NCI-H524 (cell line): ENCODE results near the gene MXD3.
"Not testable (repeated sequence)": the region's sequence is repeated elsewhere in the genome, so short reads cannot be mapped to it uniquely, and the experiment has no call there.

Source experiments
- DNase-seq, 2 experiments: peaks; one replicate each; lab custom pipeline; 2025; lab: John Stamatoyannopoulos, UW

MXD3 gene

DNA sequence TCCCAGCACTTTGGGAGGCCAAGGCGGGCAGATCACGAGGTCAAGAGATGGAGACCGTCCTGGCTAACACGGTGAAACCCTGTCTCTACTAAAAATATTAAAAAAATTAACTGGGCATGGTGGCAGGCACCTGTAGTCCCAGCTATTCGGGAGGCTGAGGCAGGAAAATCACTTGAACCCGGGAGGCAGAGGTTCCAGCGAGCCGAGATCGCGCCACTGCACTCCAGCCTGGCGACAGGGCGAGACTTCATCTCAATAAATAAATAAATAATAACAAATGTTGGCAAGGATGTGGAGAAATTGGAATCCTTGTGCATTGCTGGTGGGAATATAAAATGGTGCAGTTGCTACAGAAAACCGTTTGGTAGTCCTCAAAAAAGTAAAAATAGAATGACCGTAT is 31.3 kb upstream of the MXD3 start:
- DNase-seq, result not testable (repeated sequence)

DNA sequence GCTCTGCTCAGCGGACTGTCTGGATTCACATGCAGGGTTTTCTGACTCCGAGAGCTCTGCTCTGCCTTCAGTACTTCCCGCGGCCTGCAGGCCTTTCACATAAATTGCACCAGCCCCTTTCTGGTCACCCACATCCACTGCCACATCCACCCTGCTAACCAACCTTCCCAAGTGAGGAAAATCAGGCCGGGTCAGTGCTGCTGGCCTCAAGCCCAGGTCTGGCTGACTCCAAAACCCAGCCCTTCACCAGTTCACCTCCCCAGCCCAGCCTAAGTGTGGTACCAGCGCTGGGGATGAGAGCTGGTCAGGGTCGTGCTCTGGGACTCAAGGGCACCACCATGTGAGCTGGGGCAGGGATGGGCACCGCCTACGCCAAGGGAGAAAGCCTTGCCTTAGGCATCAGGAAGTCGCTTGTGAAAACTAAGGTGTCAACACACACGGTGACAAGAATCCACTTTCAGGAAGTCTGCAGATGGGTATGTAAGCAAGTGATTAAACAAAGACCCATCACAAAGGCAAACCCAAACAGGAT is 27.5 kb upstream of the MXD3 start:
- no peak for DNase-seq

DNA sequence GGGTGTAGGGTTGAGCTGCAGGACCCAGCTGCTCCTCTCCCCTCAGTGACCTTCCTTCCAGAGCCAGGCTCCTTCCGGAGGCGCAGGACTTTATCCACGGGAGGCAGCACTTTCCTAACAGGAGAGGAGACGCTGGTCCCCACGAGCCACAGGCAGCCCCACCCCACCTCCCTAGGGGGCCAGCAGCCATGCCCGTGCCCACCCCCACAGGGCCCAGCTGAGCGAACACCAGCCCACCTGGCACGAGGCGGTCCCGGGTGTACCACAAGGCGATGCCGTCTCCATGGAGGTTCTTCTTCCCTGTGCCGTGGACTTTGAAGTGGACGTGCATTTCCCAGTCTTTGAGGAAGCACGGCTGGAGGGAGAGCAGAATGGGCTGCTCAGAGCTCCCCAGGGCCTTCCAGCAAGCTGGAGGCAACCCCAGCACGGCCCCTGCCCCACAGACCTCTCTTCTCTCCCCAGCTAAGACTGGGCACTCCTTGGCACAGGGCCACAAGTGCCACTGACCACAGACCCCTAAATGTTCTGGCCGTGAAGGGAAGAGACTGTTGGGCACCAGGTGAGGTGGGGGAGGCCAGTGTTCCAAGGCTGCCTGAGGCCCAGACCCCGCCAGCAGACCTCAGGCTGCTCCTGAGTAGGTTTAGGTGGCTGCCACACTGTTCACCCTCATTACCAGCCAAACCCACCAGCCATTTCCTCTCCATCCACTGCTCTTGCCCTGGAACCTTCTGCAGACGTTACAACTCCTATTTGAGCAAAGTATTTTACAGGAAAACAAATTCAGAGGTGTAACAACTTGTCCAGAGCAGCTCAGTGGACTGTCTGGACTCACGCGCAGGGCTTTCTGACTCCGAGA is 26.8 kb upstream of the MXD3 start:
- DNase-seq, result no peak

DNA sequence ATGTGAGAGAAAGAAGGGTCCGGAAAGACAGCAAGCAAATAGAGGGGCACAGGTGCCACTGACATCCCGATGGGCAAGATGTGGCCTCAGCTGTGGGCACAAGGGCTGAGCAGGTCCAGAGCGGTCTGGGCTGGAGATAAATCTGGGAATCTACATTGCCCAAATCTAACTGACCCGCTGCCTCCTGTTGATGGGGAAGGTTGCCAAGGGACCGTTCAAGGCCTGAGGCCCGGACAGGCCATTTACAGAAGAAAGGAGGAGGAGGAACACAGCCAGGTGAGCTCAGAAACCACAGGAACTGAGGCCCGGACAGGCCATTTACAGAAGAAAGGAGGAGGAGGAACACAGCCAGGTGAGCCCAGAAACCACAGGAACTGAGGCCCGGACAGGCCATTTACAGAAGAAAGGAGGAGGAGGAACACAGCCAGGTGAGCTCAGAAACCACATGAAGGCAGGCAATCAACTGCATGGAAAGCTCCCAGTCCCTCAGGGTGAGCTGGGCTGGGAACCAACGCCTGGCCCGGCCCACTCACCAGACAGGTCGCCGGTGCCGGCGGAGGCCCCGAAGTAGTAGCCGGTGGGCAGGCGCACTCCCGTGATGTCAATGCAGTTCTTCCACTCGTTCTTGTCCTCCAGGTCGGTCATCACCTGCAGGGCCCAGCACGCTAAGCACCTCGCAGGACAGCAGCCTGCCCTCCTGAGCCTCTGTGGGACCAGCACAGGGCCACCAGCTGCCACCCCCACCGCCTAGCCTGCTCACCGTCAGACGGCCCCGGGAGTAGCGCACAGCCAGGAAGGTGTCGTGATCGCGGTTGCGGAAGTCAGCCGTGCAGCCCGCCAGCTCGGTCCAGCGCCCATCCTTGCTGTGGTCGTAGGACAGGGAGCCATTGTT is 25.2 kb upstream of the MXD3 start:
- no peak for DNase-seq

DNA sequence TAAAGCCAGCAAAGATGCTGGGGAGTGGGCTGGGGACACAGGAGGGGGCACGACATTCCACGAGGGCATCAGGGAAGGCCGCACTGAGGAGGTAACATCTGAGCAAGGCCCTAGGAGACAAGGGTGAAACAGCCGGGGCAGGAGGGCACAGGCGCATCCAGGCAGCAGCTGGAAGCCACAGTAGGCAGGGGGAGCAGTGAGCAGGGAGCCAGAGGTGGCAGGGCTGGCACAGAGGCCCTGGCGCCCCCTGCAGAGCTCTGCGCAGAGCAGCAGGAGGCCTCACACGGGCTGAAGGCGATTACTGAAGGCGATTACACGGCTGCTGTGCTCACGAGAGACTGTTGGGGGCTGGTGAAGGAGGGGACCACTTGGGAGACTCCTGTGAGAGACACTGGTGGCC is 24.4 kb upstream of the MXD3 start:
- DNase-seq, result peak in 1 of 2 experiments; percentile 21

DNA sequence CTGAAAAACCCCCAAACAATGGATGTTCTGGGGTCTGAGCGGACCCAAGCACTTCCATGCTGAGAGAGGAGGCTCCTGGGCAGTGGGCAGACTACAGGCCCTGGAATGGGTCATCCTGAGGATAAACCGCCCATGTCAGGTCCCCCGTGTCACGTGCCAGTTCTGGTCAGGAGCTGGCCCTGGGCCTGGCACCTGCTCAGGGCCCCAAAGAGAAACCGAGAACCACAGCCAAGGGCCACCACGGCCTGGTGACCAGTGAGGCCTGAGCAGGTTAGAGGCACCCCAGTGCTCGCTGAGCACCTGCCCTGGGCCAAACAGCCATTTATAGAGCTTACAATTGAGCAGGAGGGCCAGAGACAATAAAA is 24.0 kb upstream of the MXD3 start:
- DNase-seq, result no peak

DNA sequence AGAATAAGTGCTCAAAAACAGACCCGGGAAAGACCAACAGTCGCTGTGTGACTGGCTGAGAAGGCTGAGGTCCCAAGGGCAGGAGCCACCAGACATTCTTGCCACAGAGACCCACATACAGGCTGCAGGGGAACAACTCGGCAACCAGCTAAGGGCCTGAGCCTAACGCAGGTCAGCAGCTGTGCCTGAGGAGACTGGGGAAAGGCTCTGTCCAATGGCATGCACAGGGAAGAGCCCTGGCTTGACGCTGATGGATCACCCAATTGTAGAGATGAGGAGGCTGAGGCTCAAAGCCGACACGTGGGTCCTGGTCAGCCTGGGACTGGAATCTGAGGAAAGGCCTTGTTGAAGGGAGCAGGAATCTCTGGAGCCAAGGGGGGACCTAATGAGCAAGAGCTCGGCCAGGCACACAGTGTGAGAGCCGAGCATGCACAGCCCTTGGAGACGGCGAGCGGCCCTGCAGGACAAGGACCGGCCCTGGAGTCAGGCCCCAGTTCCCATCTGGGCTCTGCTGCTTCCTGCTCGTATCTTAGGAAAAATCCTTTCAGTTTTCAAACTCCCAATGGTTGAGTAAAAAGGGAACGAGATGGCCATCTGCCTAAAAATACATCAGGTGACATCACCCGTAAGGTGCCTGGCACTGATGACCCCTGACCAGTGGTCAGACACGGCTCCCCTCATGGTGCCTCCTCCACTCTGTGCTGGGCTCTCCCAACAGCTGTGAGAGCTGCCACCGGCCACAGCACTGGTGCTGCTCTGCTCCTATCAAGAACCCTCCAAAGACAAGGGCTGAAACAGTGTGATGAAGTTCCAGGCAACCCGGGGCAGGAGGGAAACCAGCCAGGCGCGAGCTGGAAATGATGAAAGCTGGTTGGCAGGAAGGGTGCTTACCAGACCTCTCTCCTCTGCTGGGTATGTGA is 23.3 kb upstream of the MXD3 start:
- no peak for DNase-seq

DNA sequence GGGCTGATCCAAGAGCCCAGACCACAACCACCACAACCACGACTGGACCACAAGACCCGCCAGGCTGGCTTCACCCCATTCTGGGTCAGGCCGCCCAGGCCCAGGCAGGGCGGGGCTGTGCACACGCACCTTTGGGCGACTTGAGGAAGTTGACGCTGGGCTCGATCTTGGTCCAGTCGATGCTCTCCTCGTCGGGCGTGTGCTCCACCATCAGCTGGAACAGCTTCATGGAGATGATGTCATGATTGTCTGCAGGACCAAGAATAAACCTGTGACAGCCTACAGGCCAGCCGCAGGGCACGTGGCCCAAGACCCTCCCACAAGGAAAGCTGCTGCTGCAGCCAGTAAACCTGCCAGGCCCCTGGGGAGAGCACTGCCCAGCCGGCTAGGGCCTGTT is 22.5 kb upstream of the MXD3 start:
- DNase-seq, result no peak

DNA sequence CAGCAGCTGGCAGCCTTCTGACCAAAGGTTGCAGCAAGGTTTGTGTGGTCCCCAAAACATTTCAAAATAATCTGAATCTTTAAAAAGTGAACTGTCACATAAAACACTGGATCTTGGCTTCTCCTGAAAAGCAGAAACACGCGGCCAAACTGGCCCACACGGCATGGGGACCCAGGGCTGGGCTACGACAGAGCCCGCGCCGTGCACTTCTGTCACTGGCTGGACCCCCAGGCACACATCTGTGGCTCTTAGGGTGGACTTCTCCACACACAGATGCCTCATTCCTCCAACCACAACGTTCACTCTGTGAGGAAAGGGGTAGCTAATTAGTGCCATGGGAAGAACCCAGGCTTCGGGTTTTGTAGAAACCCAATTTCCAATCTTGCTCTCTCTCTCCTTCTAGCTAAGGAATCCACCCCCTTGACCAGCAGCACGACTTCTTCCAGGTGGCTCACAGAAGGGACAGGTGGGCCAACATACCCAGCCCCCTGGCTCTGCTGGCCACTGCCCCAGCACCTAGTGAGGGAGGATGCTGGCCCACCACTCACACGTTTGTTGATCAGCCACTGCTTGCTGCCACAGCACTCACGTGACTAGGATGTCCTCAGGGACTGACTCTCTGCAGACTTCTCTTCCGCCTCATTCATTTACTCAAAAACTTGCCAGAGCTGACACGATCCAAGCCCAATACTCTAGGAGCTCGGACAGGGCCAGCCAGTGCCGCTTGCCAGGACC is 21.9 kb upstream of the MXD3 start:
- no peak for DNase-seq

DNA sequence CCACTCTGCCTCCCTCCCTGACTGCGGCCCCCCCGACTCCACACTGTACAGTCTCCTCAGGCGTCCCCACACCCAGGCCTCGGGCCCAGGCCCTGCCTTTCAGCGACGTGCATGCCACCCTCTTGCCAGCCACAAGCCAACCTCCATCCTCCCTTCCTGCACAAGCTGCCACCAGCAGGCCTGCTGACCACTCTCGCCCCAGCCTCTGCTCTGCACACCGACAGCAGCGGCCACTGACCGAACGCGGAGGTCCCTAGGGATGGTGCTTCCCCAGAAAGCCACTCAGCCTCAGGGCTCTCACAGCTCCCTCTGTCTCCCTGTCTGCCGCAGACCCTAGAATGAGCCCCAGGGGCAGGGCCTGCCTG is 21.2 kb upstream of the MXD3 start:
- DNase-seq, result no peak

DNA sequence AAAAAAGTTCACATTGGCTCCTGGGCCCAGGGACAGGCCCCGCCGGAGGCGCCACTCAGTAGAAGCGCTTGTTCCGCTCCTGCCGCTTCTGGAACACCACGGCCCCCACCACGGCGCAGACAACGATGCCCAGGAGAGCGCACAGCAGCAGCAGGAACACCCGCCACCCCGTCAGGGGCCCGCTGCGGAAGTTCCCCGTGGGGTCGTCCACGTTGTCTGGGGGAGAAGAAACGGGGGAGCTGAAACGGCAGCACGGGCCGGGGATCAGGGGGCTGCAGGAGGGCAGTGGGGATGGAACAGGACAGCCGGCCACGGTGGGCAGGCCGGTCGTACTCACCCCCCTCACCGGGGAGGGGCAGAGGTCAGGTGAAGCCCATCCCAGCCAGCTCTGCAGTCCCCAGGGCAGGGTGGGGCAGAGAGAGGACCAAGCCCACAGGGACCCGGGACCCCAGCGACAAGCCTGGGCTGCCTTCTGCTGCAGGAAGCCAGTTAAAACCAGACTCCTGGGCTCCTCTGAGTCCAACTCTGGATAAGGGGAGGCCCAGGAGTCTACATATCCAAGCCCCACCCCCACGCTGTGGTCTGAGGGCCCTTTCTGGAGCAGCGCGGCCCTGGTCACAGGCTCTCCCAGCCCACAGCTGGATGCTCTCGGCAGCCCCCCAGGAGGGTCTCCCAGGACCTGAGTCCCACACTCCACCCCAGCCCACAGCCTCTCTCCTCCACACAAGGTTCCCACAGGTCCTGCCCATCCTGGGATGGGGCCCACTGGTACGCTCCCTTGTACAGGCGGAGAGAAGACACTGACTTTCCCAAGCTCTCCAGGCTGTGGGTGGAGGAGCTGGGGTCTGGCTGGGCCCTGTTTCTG is 20.6 kb upstream of the MXD3 start:
- no peak for DNase-seq

DNA sequence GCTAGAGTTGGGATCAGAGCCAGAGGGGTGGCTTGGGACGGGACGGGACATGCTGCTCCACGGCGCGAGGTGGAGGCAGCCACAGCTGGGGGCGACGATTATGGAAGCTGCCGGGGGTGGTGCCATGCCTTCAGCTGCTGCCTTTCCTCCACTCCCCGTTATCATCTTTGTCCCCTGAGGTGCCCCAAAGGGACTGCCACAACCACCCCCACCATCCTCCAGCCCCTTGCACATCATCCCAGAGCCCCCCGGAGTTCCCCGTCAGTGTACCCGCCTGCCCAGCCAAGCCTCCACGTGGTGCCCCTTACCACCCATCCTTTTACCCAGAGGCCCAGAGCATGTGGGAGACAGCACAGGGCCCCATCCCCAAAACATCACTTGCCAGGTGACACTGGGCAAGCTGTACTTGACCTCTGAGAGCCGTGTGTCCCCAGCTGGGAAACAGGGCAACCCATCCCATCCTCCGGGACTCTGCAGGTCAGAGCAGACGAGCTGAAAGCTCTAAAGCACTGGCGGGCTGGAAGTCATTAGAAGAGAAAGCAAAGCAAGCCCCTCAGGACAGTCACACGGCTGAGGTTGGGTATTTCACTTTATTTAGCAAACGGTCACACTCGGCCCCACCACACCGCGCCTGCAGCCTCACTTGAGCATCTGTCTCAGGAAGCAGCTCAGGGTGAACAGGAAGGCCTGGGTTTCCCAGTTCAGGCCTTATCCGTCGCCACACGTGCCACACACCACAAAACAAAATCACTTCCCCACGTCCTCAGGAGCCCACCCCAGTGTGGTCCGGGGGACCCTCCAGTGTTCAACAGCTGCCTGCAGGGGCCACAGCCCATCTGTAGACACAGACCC is 19.5 kb upstream of the MXD3 start:
- no peak for DNase-seq

DNA sequence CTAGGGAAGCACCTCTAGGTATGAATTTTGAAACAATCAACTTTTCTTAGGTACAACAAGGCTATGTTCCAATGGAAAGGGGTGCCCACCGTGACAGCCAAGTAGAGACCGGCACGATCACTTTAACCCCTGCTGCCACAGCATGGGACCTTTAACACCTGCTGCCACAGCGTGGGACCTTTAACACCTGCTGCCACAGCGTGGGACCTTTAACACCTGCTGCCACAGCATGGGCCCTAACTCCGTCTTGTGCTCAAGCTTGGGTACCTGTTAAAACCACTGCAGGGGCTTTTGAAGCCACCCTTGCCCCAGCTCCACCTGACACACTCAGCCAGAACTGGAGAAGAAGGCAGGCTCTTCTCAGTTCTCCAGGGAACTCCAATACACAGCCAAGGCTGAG is 18.2 kb upstream of the MXD3 start:
- DNase-seq, result no peak

DNA sequence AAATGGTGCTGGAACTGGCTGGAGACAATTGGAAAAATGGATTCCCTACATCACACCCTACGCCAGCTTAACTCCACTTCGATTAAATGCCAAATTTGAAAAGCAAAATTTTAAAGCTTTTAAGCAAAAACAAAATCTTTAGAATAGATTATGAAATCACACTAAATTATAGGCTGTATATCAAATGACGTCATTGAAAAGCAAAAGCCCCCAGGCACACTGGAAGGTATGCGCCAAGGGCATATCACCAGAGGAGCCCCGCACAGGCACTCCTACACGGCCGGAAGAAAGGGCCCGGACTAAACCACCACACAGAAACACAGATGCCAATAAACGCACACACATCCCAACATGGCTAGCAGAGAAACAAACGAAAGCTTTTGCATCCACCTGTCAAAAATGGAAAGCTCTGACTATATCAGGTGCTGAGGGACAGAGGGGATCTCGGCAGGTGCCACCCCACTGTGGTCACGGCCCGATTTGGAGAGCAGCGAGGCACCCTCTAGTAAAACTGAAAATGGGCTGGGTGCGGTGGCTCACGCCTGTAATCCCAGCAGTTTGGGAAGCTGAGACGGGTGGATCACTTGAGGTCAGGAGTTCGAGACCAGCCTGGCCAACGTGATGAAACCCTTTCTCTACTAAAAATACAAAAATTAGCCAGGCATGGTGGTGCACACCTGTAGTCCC is 17.0 kb upstream of the MXD3 start:
- no peak for DNase-seq

DNA sequence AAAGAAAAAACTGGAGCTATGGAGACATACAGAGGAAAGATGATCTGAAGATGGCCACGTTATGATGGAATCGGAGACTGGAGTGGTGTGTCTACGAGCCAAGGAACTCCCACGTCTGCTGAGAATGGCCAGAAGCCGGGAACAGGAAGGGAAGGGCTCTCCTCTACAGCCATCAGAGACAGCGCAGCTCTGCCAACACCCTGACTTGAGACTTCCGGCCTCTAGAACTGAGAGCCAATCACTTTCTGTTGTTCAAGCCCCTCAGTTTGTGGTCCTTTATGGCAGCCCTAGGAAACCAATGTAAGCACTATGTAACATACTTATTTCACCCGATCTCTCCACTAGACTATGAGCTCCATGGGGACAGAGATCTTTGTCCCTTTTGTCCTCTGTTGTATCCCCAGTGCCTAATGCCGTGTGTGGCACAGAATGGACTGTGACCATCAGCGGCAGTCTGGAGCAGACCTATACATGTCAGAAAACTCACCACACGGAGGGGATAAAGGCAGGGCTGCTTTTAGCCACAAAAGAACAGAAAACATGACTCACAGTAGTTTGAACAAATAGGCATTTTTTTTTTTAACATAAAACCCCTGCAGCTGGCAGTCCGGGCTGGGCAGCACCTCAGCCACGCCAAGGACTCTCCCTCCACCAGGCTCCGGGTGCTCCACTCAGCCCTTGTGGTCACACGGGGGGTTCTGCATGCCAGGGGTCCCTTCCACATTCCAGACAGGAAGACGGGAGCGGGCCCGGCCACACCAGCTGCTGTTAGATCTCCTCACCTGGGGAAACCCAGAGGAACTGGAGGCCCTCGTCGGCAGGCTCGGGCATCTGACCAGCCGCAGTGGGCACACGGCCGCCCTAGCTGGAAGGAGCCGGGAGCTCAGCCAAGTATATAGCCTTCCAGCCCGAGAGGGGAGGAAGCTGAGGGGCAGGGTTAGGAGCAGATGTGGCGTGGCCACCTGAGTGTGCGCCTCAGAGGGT is 16.1 kb upstream of the MXD3 start:
- no peak for DNase-seq

DNA sequence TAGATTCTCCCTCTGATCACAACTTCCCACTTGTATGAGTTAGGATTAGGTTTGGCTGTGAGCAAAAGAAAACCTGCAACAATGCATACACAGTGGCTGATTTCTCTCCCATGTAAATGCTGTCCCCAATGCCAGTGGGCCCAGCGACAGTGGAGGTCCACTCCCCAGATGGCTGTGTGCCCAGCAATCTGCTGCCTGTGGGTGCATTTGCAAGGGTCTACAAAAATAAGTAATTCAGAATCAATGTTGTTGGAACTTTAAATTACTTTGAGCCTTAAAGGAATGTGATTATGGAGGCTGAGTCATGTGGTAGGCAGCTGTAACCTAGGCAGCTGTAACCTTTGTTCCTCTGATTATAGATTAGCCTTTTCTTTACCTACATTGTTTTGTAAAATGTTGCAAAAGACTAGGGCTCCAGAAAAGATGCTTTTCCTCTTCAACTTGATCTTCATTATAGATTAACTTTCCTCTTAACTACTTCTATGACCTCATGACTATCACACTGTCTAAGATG is 14.2 kb upstream of the MXD3 start:
- DNase-seq, result no peak

DNA sequence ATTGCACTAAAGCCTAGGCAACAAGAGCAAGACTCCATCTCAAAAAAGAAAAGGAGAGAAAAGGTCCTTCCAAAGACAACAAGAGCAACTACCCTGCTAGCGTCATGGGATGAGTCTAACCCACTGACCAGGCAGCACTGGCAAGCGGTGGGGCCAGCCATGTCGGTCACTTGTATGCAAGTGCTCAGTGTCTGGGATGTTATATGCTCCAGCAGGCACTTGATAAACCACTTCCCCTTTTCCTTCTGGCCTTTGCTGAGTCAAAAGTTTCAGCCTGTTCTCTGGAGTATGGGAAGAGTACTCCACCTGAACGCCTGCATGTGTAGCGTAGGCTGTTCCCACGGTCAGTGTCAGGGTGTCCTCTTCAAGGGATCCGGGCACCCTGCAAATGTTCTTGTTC is 9.2 kb upstream of the MXD3 start:
- DNase-seq, result no peak
